ENCODE measurements around the gene FCHSD2. TPM values are rescaled to one million over a fixed set of nuclear protein-coding genes. Genes with fewer than 3 reads are reported as not detected.

The FCHSD2 gene
- total RNA-seq, 1 donor, result 34.0 TPM

GRCh38 chr11:73034777-73035176, 107.3 kb downstream of the FCHSD2 start:
- no peak overlapping the region for H3K27ac ChIP-seq (ENCODE audit: low read depth, low read length)
- TF ChIP-seq, protein P1, sequence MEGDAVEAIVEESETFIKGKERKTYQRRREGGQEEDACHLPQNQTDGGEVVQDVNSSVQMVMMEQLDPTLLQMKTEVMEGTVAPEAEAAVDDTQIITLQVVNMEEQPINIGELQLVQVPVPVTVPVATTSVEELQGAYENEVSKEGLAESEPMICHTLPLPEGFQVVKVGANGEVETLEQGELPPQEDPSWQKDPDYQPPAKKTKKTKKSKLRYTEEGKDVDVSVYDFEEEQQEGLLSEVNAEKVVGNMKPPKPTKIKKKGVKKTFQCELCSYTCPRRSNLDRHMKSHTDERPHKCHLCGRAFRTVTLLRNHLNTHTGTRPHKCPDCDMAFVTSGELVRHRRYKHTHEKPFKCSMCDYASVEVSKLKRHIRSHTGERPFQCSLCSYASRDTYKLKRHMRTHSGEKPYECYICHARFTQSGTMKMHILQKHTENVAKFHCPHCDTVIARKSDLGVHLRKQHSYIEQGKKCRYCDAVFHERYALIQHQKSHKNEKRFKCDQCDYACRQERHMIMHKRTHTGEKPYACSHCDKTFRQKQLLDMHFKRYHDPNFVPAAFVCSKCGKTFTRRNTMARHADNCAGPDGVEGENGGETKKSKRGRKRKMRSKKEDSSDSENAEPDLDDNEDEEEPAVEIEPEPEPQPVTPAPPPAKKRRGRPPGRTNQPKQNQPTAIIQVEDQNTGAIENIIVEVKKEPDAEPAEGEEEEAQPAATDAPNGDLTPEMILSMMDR (IDR thresholded peaks at IDR 0.05; ENCODE audit: extremely low read depth, low read depth, low read length), result no peak
- H3K79me2 ChIP-seq (ENCODE audit: insufficient read depth, low read length), result peaks cover 54% of the 10 kb centered on the region
- H2AFZ ChIP-seq (ENCODE audit: low read length), result no peak overlapping the region
- no peak overlapping the region for H3K4me2 ChIP-seq (ENCODE audit: insufficient read depth, low read length)
- H3K4me1 ChIP-seq (ENCODE audit: insufficient read depth, low read length), result no peaks in the 10 kb centered on the region
- peaks cover 8% of the 10 kb centered on the region for H3K36me3 ChIP-seq (ENCODE audit: insufficient read depth, low read length)
- no peaks in the 10 kb centered on the region for H3K27me3 ChIP-seq (ENCODE audit: insufficient read depth, low read length)
- DNase-seq (ENCODE audit: insufficient read length, low spot score, missing footprints), result no peak
- H4K20me1 ChIP-seq (ENCODE audit: insufficient read depth, low read length), result peaks cover 7% of the 10 kb centered on the region
- no peak overlapping the region for H3K4me3 ChIP-seq (ENCODE audit: insufficient read depth, low read length)
- H3K9me3 ChIP-seq (ENCODE audit: low read depth, low read length), result no peaks in the 10 kb centered on the region

- DNase-seq (ENCODE audit: insufficient read length, low spot score, missing footprints), result no peak
- H3K4me3 ChIP-seq (ENCODE audit: insufficient read depth, low read length), result no peak overlapping the region
These were observed 107.8 kb downstream of the FCHSD2 start for GRCh38 chr11:73034331-73034730.

GRCh38 chr11:73030130-73030529, 112.0 kb downstream of the FCHSD2 start:
- H3K27ac ChIP-seq (ENCODE audit: low read depth, low read length), result no peak overlapping the region
- no peak for DNase-seq (ENCODE audit: insufficient read length, low spot score, missing footprints)
- H4K20me1 ChIP-seq (ENCODE audit: insufficient read depth, low read length), result peaks cover 8% of the 10 kb centered on the region
- H3K36me3 ChIP-seq (ENCODE audit: insufficient read depth, low read length), result no peaks in the 10 kb centered on the region
- TF ChIP-seq, protein P1 (IDR thresholded peaks at IDR 0.05; ENCODE audit: extremely low read depth, low read depth, low read length), result no peak
- peaks cover 5% of the 10 kb centered on the region for H3K9me3 ChIP-seq (ENCODE audit: low read depth, low read length)
- H3K4me1 ChIP-seq (ENCODE audit: insufficient read depth, low read length), result no peaks in the 10 kb centered on the region
- H3K79me2 ChIP-seq (ENCODE audit: insufficient read depth, low read length), result peaks cover 75% of the 10 kb centered on the region
- no peak overlapping the region for H3K4me2 ChIP-seq (ENCODE audit: insufficient read depth, low read length)
- H3K4me3 ChIP-seq (ENCODE audit: insufficient read depth, low read length), result no peak overlapping the region
- no peaks in the 10 kb centered on the region for H3K27me3 ChIP-seq (ENCODE audit: insufficient read depth, low read length)
- no peak overlapping the region for H2AFZ ChIP-seq (ENCODE audit: low read length)

More at GRCh38 chr11:73034331-73034730, 107.8 kb downstream of the FCHSD2 start:
- Histone ChIP-seq H3K36me3 (ENCODE audit: insufficient read depth, low read length) (peaks cover 5% of the 10 kb centered on the region), H3K27ac (ENCODE audit: low read depth, low read length) (no peak overlapping the region), H4K20me1 (ENCODE audit: insufficient read depth, low read length) (peaks cover 10% of the 10 kb centered on the region), H3K27me3 (ENCODE audit: insufficient read depth, low read length) (no peaks in the 10 kb centered on the region), H3K4me2 (ENCODE audit: insufficient read depth, low read length) (no peak overlapping the region), H3K79me2 (ENCODE audit: insufficient read depth, low read length) (peaks cover 58% of the 10 kb centered on the region), H3K4me1 (ENCODE audit: insufficient read depth, low read length) (no peaks in the 10 kb centered on the region), H2AFZ (ENCODE audit: low read length) (no peak overlapping the region), H3K9me3 (ENCODE audit: low read depth, low read length) (no peaks in the 10 kb centered on the region)
- TF ChIP-seq, protein P1 (IDR thresholded peaks at IDR 0.05; ENCODE audit: extremely low read depth, low read depth, low read length), result no peak

DNA sequence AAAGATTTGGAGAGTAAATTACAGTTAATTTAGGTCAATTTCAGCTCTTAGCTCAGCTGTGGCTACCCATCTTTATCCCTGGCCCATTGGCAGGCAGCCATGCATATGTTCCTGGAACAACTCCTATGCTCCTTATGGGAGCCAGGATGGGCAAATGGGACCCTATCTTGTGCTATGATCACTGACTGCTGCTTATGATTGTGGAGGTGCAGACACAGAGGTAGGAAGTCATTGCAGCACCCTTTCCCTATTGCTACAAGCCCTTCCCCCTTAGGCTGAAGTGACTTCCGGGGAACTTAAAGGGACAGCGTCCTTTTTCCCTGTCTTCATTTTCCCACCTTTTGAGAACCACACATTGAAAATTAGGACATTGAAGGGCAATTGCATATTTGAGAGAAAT, 112.7 kb downstream of the FCHSD2 start:
- Histone ChIP-seq H3K4me1 (ENCODE audit: insufficient read depth, low read length) (no peaks in the 10 kb centered on the region), H2AFZ (ENCODE audit: low read length) (no peak overlapping the region), H3K27ac (ENCODE audit: low read depth, low read length) (no peak overlapping the region), H3K9me3 (ENCODE audit: low read depth, low read length) (peaks cover 5% of the 10 kb centered on the region), H4K20me1 (ENCODE audit: insufficient read depth, low read length) (peaks cover 8% of the 10 kb centered on the region), H3K79me2 (ENCODE audit: insufficient read depth, low read length) (peaks cover 76% of the 10 kb centered on the region), H3K36me3 (ENCODE audit: insufficient read depth, low read length) (no peaks in the 10 kb centered on the region), H3K4me2 (ENCODE audit: insufficient read depth, low read length) (no peak overlapping the region), H3K27me3 (ENCODE audit: insufficient read depth, low read length) (no peaks in the 10 kb centered on the region), H3K4me3 (ENCODE audit: insufficient read depth, low read length) (no peak overlapping the region)
- TF ChIP-seq, protein P1 (IDR thresholded peaks at IDR 0.05; ENCODE audit: extremely low read depth, low read depth, low read length), result no peak
- no peak for DNase-seq (ENCODE audit: insufficient read length, low spot score, missing footprints)
